Neuronal stem cell (in vitro differentiated cells): ENCODE measurements around the gene ACY1.
A peak's percentile ranks its signal among the peaks of the same experiment; 100 is the strongest.

Experiments
- DNase-seq: peaks from one replicate; pipeline ENCODE4 v3.0.0-alpha.2; 2013; ENCODE audit warnings: low spot score
- H2AFZ ChIP-seq: one replicate; pipeline ENCODE4 v1.6.1; 2013; ENCODE audit warnings: mild to moderate bottlenecking, low read length, inconsistent platforms
- H2AK5ac ChIP-seq: 2 replicates; pipeline ENCODE4 v1.6.1; 2013; ENCODE audit warnings: low read depth, mild to moderate bottlenecking, inconsistent platforms, low read length, moderate library complexity, mixed read lengths
- H2BK120ac ChIP-seq: 2 replicates; pipeline ENCODE4 v1.6.1; 2013; ENCODE audit warnings: low read depth, mild to moderate bottlenecking, inconsistent platforms, low read length, moderate library complexity, mixed read lengths
- H2BK12ac ChIP-seq: one replicate; pipeline ENCODE4 v1.6.1; 2013; ENCODE audit warnings: low read length, inconsistent platforms
- H2BK15ac ChIP-seq: 2 replicates; pipeline ENCODE4 v1.6.1; 2013; ENCODE audit warnings: mild to moderate bottlenecking, low read length, inconsistent platforms, mixed read lengths
- H2BK5ac ChIP-seq: one replicate; pipeline ENCODE4 v1.6.1; 2013; ENCODE audit warnings: inconsistent platforms, mild to moderate bottlenecking, low read length, moderate library complexity
- H3K14ac ChIP-seq: one replicate; pipeline ENCODE4 v1.6.1; 2013; ENCODE audit warnings: low read length, inconsistent platforms
- H3K18ac ChIP-seq: 2 replicates; pipeline ENCODE4 v1.6.1; 2013; ENCODE audit warnings: low read length, inconsistent platforms
- H3K23ac ChIP-seq: 2 replicates; pipeline ENCODE4 v1.6.1; 2013; ENCODE audit warnings: low read depth, mild to moderate bottlenecking, mixed read lengths, low read length, inconsistent platforms; ENCODE audit not compliant: poor library complexity
- H3K27ac ChIP-seq: replicated peaks from 3 replicates; pipeline ENCODE4 v1.5.1; 2013; ENCODE audit warnings: low read length, inconsistent platforms
- H3K27me3 ChIP-seq, 3 experiments: 2 replicates each; pipeline ENCODE4 v1.6.1; 2013; ENCODE audit warnings: low read length in 3 of 3, mild to moderate bottlenecking in 2 of 3, inconsistent platforms in 1 of 3, low read depth in 1 of 3, mixed read lengths in 1 of 3, moderate library complexity in 1 of 3; ENCODE audit not compliant: control insufficient read depth in 3 of 3, insufficient read depth in 3 of 3
- H3K36me3 ChIP-seq, 2 donors: replicated peaks in 1 of 2; 2 replicates each; pipeline ENCODE4 v1.6.1; 2013; ENCODE audit warnings: low read length in 2 of 2; ENCODE audit not compliant: control insufficient read depth in 2 of 2, insufficient read depth in 2 of 2
- H3K4ac ChIP-seq: 2 replicates; pipeline ENCODE4 v1.6.1; 2013; ENCODE audit warnings: inconsistent platforms, mild to moderate bottlenecking, low read length, moderate library complexity
- H3K4me1 ChIP-seq, 2 donors: 1 replicate in 1 of 2; 2 replicates in 1 of 2; pipeline ENCODE4 v1.6.1; 2013; ENCODE audit warnings: low read length in 2 of 2, low read depth in 1 of 2; ENCODE audit not compliant: control insufficient read depth in 2 of 2, insufficient read depth in 1 of 2
- H3K4me2 ChIP-seq: one replicate; pipeline ENCODE4 v1.6.1; 2013; ENCODE audit warnings: mild to moderate bottlenecking, low read length, inconsistent platforms; ENCODE audit not compliant: insufficient read depth, poor library complexity, severe bottlenecking
- H3K4me3 ChIP-seq, 2 donors: 2 replicates each; pipeline ENCODE4 v1.5.1; 2013; ENCODE audit warnings: low read length in 2 of 2, mild to moderate bottlenecking in 2 of 2, inconsistent platforms in 1 of 2, moderate library complexity in 1 of 2
- H3K79me1 ChIP-seq: one replicate; pipeline ENCODE4 v1.6.1; 2013; ENCODE audit warnings: low read depth, mild to moderate bottlenecking, inconsistent platforms, low read length, moderate library complexity
- H3K9ac ChIP-seq: one replicate; pipeline ENCODE4 v1.6.1; 2013; ENCODE audit warnings: mild to moderate bottlenecking, low read depth, low read length, inconsistent platforms; ENCODE audit not compliant: poor library complexity
- H3K9me3 ChIP-seq, 2 donors: replicated peaks in 1 of 2; 2 replicates each; pipeline versions ENCODE3 to v1.6.1; 2013; ENCODE audit warnings: low read length in 2 of 2, mild to moderate bottlenecking in 2 of 2, inconsistent platforms in 1 of 2, low read depth in 1 of 2, mixed read lengths in 1 of 2, moderate library complexity in 1 of 2; ENCODE audit not compliant: control insufficient read depth in 2 of 2, insufficient read depth in 1 of 2
- H4K8ac ChIP-seq: one replicate; pipeline ENCODE4 v1.6.1; 2013; ENCODE audit warnings: low read depth, mild to moderate bottlenecking, inconsistent platforms, low read length, moderate library complexity
- H4K91ac ChIP-seq: one replicate; pipeline ENCODE4 v1.6.1; 2013; ENCODE audit warnings: low read length, low read depth, mild to moderate bottlenecking, inconsistent platforms; ENCODE audit not compliant: poor library complexity
- WGBS, 2 donors: extraction: QIAGEN DNeasy Blood & Tissue Kit; methylation state at CpG; one replicate each; pipeline ENCODE4 v1.1.7; 2013; ENCODE audit warnings: missing lambda C conversion rate in 2 of 2, mixed read lengths in 1 of 2; ENCODE audit not compliant: insufficient read length in 2 of 2, insufficient replicate concordance in 1 of 2; ENCODE audit errors: extremely low coverage in 2 of 2; 5-methylcytosine and 5-hydroxymethylcytosine counted together

Gene ACY1

DNA sequence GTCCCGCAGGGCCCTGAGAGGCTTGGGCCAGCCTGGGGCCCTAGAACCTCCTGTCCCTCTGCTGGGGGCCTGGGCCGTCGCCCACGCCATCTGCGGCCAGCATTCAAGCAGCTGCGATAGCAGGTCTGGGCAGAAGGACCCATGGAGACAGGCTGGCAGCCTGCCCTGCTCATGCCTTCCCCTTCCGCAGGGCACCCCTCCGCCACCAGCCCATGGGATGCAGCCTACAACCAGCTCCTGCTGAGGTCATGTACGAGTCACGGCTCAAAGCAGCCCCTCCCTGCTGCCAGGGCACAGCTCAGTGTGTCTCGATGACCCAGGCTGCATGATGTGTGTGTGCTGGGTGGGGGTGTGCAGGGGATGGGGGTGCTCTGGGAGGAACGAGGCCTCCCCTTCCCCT lies 45.2 kb downstream of the ACY1 start:
- H2BK5ac ChIP-seq: no peak overlapping the region
- peak overlapping the region; percentile 1 for H3K14ac ChIP-seq
- H3K9ac ChIP-seq: peak overlapping the region; percentile 70
- H2BK12ac ChIP-seq: peak overlapping the region; percentile 93
- H4K8ac ChIP-seq: no peak overlapping the region
- no peaks in the 10 kb centered on the region for H3K79me1 ChIP-seq
- no peak overlapping the region for H2AFZ ChIP-seq
- peak overlapping the region; percentile 79 for H3K18ac ChIP-seq
- peak overlapping the region; percentile 95 for H2AK5ac ChIP-seq
- H3K27me3 ChIP-seq: peaks cover 0 to 12% (median 0%) of the 10 kb centered on the region in 3 experiments
- no peak overlapping the region for H2BK15ac ChIP-seq
- no peak overlapping the region for H3K27ac ChIP-seq
- no peak for DNase-seq
- peaks cover 20 to 26% of the 10 kb centered on the region in 2 donors for H3K4me1 ChIP-seq
- H4K91ac ChIP-seq: no peak overlapping the region
- no peaks in the 10 kb centered on the region for H3K36me3 ChIP-seq
- H3K23ac ChIP-seq: peak overlapping the region; percentile 57
- no peak overlapping the region for H3K4me2 ChIP-seq
- peak overlapping the region; percentile 39 for H3K4ac ChIP-seq
- H2BK120ac ChIP-seq: no peak overlapping the region
- no CpG with 5 or more reads among the region's 12 CpGs for WGBS, 2 donors
- no peak overlapping the region for H3K4me3 ChIP-seq
- no peaks in the 10 kb centered on the region for H3K9me3 ChIP-seq

DNA sequence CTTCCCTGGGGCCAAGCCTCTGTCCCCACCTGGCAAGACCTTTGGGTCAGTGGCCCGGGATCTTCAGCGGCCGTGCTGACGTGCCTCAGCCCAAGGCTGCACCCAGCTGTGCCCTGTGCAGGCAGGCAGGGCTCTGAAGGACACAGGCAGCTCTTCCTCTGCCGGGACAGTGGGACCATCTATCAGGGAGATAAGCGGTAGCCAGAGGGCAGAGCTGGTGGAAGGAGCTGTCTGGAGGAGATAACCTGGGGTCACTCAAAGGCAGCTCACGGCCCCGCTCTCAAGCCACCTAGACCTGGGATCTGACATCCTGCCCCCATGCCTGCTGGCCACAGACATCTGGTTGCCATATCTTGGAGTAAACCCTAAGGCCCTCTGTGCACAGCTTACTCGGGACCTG lies 45.7 kb downstream of the ACY1 start:
- Histone ChIP-seq H4K8ac (no peak overlapping the region), H2AK5ac (peak overlapping the region; percentile 95), H3K9ac (no peak overlapping the region), H3K79me1 (no peaks in the 10 kb centered on the region), H3K18ac (peak overlapping the region; percentile 38), H3K36me3 (no peaks in the 10 kb centered on the region), H3K27me3 (peaks cover 0 to 12% (median 0%) of the 10 kb centered on the region in 3 experiments), H3K27ac (no peak overlapping the region), H2AFZ (no peak overlapping the region), H2BK12ac (peak overlapping the region; percentile 93), H2BK5ac (no peak overlapping the region), H3K4ac (no peak overlapping the region), H3K9me3 (no peaks in the 10 kb centered on the region), H3K4me3 (no peak overlapping the region), H3K23ac (no peak overlapping the region), H4K91ac (no peak overlapping the region), H3K4me1 (peaks cover 15 to 24% of the 10 kb centered on the region in 2 donors), H3K14ac (no peak overlapping the region), H2BK120ac (peak overlapping the region; percentile 23), H2BK15ac (peak overlapping the region; percentile 82), H3K4me2 (no peak overlapping the region)
- no CpG with 5 or more reads among the region's 9 CpGs for WGBS, 2 donors
- DNase-seq: no peak

DNA sequence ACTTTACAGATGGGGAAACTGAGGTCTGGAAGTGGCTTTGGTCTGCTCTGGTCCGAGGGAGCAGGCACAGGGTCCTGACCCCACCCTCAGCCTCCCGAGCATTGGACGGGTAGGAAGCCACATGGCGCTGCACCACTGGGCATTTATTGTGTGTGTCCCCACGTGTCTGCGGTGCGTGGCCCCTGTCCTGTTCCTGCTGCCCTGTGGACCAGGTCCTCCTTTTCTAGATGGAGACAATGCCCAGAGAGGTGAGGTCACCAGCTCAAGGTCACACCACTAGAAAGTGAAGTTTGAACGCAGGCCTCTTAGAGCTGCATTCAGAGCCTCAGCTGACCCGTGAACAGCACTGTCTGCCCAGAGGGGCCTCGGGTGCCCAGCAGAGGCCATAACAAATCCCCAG lies 46.2 kb downstream of the ACY1 start:
- WGBS, 2 donors: no CpG with 5 or more reads among the region's 10 CpGs
- Histone ChIP-seq H3K23ac (no peak overlapping the region), H3K27ac (no peak overlapping the region), H3K4ac (no peak overlapping the region), H3K4me3 (peak overlapping the region in 1 of 2 donors; percentile 13), H3K27me3 (peaks cover 0 to 13% (median 0%) of the 10 kb centered on the region in 3 experiments), H3K4me1 (peaks cover 10 to 22% of the 10 kb centered on the region in 2 donors), H3K9me3 (no peaks in the 10 kb centered on the region), H2BK12ac (peak overlapping the region; percentile 93), H3K9ac (no peak overlapping the region), H2BK120ac (peak overlapping the region; percentile 23), H3K18ac (peak overlapping the region; percentile 32), H2AK5ac (peak overlapping the region; percentile 95), H2AFZ (no peak overlapping the region), H3K79me1 (no peaks in the 10 kb centered on the region), H4K91ac (no peak overlapping the region), H2BK5ac (no peak overlapping the region), H4K8ac (no peak overlapping the region), H3K14ac (peak overlapping the region; percentile 66), H3K4me2 (no peak overlapping the region), H3K36me3 (no peaks in the 10 kb centered on the region), H2BK15ac (peak overlapping the region; percentile 82)
- no peak for DNase-seq

DNA sequence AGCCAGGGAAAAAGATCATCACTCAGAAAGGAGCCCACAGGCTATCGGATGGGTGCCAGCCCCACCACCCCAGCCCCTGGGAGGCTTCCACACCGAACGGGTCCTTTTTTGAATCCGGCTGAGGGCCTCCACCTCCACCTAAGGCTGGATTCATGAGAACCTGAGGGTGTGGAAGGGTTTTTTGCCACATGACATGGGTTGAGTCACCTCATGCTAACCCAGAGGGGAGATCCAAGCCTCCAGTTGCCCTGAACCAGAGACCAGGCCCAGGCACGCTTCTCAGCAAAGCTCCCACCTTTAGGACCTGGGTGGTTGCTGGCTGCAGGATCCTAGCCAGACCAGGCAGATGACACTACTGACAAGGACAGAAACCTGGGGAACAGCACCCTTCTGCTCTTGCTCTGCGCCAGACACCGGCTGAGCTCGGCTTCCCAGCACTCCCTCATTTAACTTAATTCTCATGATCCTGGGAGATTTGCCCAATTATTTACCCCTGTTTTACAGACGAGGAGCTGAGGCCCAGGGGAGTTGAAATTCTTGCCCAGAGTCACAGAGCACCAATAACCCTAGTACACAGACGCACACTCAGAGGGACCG lies 47.5 kb downstream of the ACY1 start:
- no peaks in the 10 kb centered on the region for H3K9me3 ChIP-seq
- peaks cover 0 to 23% (median 0%) of the 10 kb centered on the region in 3 experiments for H3K27me3 ChIP-seq
- H3K79me1 ChIP-seq: no peaks in the 10 kb centered on the region
- no peak overlapping the region for H3K14ac ChIP-seq
- H3K4me1 ChIP-seq: peaks cover 3 to 12% of the 10 kb centered on the region in 2 donors
- no peak overlapping the region for H2BK120ac ChIP-seq
- no peak overlapping the region for H3K27ac ChIP-seq
- no peak overlapping the region for H2AK5ac ChIP-seq
- no peak for DNase-seq
- H2BK12ac ChIP-seq: no peak overlapping the region
- H2AFZ ChIP-seq: no peak overlapping the region
- H3K4me3 ChIP-seq: no peak overlapping the region
- no peaks in the 10 kb centered on the region for H3K36me3 ChIP-seq
- no peak overlapping the region for H4K91ac ChIP-seq
- H3K9ac ChIP-seq: no peak overlapping the region
- H4K8ac ChIP-seq: no peak overlapping the region
- H2BK15ac ChIP-seq: no peak overlapping the region
- H3K18ac ChIP-seq: no peak overlapping the region
- H3K4ac ChIP-seq: no peak overlapping the region
- WGBS, 2 donors: no CpG with 5 or more reads among the region's 11 CpGs
- H3K23ac ChIP-seq: no peak overlapping the region
- H2BK5ac ChIP-seq: no peak overlapping the region
- H3K4me2 ChIP-seq: no peak overlapping the region
